Hair follicle dermal papilla cell (primary cell): Measurements from ENCODE around the gene YIPF7. TPM values are rescaled to one million over a fixed set of nuclear protein-coding genes. Genes with fewer than 3 reads are reported as not detected.

ENCODE experiments used
- total RNA-seq: library from RNA; depleted of rRNA; stranded (reverse); fragments of >200 nt; gene quantifications from 2 replicates; pipeline ENCODE4 v1.2.3, GENCODE V29; 2012

Gene YIPF7
- not detected in 2 replicates for total RNA-seq

GRCh38 chr4:44651425-44651824, at the start of gene YIPF7:
Gene YIPF7 (minus strand): TSS chr4:44651625. CDS start chr4:44650100, 1,525 bp downstream.

GRCh38 chr4:44678094-44679041, 26.9 kb upstream of the YIPF7 start, which contains the start of gene GUF1:
Gene GUF1 (plus strand): TSS chr4:44678420. CDS start chr4:44678623, 203 bp downstream.

Other genes with a start within 250 kb of the YIPF7 start
- gene KCTD8, start 202.8 kb downstream of the YIPF7 start, total RNA-seq, result not detected in 2 replicates
- gene GUF1, start 26.8 kb upstream of the YIPF7 start, total RNA-seq, result 15.4 and 18.0 TPM in 2 replicates
- gene GNPDA2, start 74.9 kb upstream of the YIPF7 start, total RNA-seq, result 20.3 and 21.1 TPM in 2 replicates